ENCODE results near the gene ECE2.

GRCh38 chr3:184261270-184261853, 14.5 kb upstream of the ECE2 start, which contains the start of gene CAMK2N2:
- no peak for TF ChIP-seq CTCF (conservative IDR thresholded peaks at IDR 0.05; ENCODE audit: low read length)
- 0 out of 2 replicates have a peak, but pooled peaks have one; percentile 1 for TF ChIP-seq EZH2phosphoT487 (IDR thresholded peaks at IDR 0.05; ENCODE audit: borderline replicate concordance, low read depth, low read length)

Data from OCI-LY7 (cell line).